GM21717 (cell line): ENCODE data around the gene ADAMTS14.

ENCODE experiments used
- ATAC-seq: cut with Tn5 transposase; IDR thresholded peaks from one replicate; pipeline ENCODE4 v1.9.1; 2021; ENCODE audit warnings: mild to moderate bottlenecking, moderate library complexity; ENCODE audit not compliant: unreplicated experiment

Gene ADAMTS14

GRCh38 chr10:70688828-70689227 lies 16.5 kb downstream of the ADAMTS14 start:
- no peak for ATAC-seq

GRCh38 chr10:70689661-70690060 lies 17.4 kb downstream of the ADAMTS14 start:
- ATAC-seq, result no peak

DNA sequence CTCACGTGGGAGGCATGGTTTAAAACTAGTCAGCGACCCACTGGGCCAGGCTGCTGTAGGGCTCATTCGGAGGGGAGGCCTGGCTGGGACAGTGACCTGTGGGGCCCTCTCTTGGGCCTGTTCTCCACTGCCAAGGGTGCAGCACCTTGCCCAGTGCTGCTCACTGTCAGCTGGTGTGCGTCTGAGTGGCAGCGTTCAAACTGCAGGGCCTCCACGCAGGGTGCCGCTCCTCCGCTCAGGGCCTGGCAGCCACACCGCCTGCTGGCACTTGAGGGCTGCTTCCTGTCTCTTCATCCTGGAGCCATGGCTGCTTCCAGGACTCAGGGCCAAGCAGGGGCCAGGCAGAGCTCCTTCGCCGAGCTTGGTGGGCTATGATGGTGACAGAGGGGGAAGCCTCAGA lies 18.3 kb downstream of the ADAMTS14 start:
- no peak for ATAC-seq

- ATAC-seq, result no peak
Observed at GRCh38 chr10:70691611-70692010, 19.3 kb downstream of the ADAMTS14 start.

- no peak for ATAC-seq
Observed at GRCh38 chr10:70692043-70692603, 19.8 kb downstream of the ADAMTS14 start.

DNA sequence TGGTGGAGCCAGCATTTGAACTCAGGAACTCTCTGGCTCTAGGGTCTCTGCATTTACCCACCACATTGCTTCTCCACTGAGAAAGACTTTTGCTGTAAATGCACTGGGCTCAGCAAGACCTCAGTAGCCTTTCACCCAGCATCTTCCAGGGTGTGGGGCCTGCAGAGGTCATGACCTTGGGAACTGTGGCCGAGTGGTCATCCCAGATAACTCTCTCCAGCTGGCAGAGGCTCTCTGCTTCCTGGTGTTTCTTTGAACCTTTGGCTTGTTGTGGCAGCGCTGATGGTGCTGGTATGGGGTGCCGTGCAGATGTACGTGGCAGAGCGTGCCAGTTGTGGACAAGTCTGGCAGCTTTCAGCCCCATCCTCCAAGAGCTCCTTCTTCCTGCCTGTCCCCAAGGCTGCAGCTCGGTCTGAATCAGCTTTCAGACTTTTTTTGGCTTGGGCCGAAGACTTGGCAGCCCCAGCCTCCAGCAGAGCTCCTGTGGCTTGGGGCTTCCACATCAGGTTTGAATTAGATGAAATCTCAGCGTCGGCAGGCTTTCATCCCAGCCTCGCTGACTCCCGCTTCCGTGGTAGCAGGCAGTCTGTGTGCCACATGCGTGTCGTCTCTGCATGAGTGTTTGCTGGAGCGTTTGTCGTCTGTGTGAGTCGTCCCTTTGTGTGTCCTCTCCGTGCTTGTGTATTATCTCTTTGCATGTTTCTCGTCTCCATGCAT lies 21.5 kb downstream of the ADAMTS14 start:
- ATAC-seq, result no peak

- ATAC-seq, result no peak
Observed at GRCh38 chr10:70694418-70695141, 22.3 kb downstream of the ADAMTS14 start.

DNA sequence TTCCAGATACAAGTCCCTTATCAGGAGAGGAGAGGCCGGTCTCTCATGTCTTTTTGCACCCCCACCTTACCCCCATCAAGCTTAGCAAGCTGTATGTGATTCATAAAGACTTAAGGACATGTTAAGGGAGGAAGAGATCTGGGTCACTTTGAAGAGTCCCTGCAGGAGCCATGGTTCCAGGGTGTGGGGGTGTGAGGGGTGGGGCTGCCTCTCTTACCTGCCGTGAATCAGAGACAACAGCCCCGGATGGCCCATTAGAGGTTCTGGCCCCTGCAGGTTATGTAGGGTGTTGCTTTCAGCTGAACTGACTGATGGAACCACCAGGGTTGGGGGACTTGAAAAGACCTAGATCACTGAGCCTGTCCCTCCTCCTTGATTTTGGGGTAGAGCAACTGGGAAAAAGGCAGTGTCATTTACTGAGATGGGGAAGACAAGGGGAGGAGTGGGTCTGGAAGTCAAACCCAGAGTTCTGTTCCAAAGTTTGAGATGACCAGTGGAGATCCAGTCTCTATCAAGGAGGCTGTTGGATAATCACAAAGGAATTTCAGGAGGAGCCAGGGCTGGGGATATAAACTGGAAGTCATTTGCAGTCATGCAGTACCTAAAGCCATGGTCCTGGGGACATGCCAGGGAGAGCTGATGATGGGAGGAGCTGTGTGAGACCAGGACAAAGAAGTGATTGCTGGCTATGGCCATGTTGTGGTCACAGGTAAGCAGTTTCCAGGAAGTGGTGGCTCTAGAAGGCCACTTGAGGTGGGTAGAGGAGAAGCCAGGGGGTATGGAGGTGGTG lies 23.1 kb downstream of the ADAMTS14 start:
- ATAC-seq, result no peak

DNA sequence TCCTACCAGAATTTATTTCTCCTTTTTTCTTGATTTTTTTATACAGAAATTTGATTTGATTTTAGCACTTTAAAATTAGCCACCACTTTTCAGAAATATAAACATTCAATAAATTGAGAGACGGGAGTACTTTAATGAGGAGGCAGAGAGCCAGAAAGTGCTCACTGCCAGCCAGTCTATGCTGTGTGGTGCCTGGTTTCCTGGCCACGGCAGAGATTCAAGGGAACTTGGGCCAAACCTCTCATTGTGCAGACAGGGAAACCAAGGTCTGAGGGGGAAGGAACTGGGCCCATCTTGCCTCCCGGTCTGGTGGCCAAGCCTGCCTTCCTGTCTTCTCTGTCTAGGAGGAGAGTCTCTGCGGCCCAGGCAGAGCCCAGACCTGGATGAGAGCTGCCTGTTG lies 25.9 kb downstream of the ADAMTS14 start:
- no peak for ATAC-seq

DNA sequence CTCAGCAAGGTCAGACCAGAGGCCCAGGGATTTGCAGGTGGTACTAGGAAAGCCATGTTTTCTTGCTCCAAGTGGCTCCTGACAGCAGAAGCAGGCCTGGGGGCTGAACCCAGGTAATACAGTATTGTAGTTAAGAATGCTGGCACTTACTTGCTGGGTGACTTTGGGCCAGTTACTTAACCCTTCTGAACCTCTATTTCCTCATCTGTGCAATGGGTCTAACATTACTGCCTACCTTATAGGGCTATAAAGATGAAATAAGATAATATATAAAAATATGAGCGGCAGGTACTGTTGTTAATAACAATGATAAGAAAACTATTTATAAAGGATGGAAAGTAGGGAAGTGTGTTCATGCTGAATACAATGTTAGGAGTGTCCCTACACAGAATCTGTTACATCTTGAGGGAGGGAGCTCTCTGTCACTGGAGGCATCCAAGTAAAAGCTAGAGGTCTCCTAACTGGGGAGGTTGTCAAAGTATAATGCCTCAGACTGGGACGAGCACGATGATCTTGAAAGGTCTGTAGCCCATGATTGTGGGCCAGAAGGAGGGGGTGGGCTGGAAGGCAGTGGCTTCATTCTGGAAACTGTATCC lies 26.9 kb downstream of the ADAMTS14 start:
- no peak for ATAC-seq

DNA sequence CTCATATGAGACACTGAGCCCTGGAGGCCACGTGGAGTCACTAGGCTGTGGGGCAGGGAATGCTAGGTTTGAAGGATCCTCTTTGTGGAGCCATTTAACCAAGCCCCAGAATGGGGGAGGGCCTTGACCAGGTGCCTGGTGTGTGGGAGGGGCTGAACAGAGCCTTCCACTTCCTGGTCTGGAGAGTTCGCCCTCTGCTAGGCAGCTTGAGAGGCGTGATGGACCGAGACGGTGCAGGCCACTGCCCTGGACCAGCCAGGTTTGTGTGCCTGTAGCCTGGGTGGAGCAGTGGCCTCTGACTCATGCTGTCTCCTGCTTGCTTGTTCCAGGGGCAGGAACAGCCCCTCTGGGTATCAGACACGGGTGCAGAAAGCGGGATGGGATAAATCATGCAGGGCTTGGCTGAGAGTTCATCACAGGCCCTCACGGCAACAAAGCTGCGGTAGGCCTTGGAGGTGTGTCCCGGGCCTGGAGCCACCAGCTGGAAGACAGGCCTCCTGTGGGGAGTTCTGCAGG lies 27.4 kb downstream of the ADAMTS14 start:
- ATAC-seq, result no peak

GRCh38 chr10:70702190-70702763 lies 30.0 kb downstream of the ADAMTS14 start:
- no peak for ATAC-seq

DNA sequence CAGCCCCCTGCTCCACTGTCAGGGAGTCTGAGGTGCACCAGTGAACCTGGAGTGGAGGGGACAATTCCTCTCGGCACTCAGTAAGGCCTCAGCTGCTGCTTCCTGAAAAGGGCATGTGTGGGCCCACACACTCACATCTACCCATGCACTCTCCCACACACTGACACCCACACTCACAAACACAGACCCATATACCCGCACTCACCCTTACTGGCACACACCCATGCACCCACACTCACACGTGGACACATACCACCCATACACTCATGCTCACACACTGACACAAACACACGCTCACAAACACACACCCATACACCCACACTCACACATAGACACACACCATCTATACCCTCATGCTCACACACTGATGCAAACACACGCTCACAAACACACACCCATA lies 31.9 kb downstream of the ADAMTS14 start:
- no peak for ATAC-seq

- no peak for ATAC-seq
Observed at GRCh38 chr10:70705121-70705861, 33.0 kb downstream of the ADAMTS14 start.

GRCh38 chr10:70711177-70711576 lies 38.9 kb downstream of the ADAMTS14 start:
- ATAC-seq, result no peak

DNA sequence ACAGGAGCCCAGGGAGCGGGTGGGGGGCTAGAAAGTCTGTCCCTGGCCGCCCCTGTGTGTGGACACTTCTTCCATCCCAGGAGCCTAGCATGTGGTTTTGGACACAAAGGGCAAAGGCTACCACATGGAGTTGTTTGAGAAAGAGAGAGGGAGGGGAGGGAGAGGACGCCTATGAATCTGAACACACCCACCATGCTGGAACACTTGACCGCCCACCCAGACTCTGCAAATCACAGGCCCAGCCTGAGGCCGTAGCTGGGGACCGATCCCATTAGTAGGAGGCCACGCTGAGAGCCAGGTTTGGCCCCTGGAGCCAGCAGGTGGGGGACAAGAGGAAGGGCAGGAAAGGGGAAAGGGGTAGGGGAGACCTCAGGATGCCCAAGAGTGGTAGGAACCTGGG lies 39.6 kb downstream of the ADAMTS14 start:
- no peak for ATAC-seq

GRCh38 chr10:70714245-70714644 lies 41.9 kb downstream of the ADAMTS14 start:
- no peak for ATAC-seq

DNA sequence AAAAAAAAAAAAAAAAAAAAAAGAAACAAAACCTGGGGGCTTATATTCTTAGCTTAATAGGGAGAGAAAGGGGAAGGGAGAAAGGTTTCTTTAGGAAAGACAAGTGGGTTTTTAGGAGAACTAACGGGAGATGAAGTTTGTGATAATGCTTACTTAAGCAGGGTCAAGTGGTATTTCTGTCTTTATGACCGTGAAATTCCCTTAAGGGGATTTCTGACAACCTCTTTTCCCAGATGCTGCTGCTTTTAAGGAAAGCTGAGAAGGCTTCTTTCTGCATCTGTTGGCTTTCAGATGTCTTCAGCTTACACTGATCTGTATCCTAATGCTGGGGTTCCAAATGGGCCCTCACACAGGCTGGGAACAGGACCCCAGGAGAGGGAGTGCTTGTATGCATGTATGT lies 42.6 kb downstream of the ADAMTS14 start:
- ATAC-seq, result no peak

- ATAC-seq, result no peak
Observed at GRCh38 chr10:70715853-70716795, 43.8 kb downstream of the ADAMTS14 start.
